Stimulated activated CD4-positive, alpha-beta T cell treated with anti-CD3 and anti-CD28 coated beads, TNF-alpha, amount 100 ng/mL, for 1 hour (primary cell): ENCODE data around the gene TNIK.

Experiments used
- DNase-seq, 3 donors: peaks; one replicate each; pipeline ENCODE4 v3.0.0-alpha.2; 2020; ENCODE audit warnings: low read depth in 3 of 3, low spot score in 1 of 3

Gene TNIK

GRCh38 chr3:171058058-171058457 lies 402.1 kb downstream of the TNIK start:
- DNase-seq = no peak

DNA sequence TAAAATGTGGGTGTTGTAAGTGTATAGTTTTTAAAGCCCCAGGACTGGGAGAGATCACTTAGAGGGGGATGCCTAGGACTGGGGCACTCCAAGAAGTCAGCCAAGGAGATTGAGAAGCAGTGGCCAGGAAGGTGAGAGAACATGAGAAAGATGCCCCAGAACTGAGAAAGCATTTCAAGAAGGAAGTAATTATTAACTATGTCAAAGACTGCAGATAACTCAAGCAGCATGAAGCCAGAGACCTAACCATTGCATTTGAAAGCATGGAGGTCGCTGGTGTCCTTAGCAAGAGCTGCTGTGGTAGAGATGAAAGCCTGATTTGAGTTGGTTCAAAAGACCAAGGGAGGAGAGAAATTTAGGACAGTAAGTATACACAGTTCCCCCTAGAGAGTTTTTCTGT lies 403.1 kb downstream of the TNIK start:
- DNase-seq = no peak

GRCh38 chr3:171056528-171056927 lies 403.7 kb downstream of the TNIK start:
- DNase-seq = no peak

DNA sequence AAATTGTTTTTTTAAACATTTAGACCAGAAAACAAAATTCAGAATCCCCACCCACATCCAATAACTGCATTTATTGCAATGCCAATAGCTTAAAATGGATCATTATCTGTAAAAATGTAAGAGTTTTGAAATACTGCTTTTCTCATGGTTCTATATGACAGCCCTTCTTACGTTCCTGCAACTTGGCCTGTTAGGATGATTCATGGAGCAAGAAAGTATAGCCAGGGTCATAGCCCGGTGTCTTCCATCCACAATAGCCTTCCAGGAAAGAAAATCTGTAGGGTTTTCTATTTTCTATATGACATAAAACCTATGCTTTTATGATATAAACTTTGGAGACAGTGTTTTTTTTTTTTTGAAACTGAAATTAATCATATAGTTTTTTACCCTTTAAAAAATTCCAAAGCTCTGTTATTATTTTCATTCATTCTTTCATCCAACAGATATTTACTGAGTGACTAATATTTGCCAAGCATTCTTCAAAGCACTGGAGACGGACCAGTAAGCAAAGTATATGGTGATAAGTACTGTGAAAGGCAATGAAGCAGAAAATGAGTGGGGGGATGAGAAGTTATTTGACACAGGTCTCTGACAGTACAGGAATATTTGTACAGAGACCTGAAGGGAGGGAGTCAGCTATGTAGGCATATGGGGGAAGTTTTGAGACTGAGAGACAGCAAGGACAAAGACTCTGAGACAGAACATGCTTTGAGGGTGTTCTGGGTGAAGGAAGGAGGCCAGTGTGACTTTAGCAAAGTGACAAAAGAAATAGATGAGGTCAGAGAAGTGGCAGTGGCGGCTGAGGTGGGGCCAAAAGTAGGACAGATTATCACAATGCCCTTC lies 404.6 kb downstream of the TNIK start:
- no peak for DNase-seq

- no peak for DNase-seq
Observed at GRCh38 chr3:171054921-171055320, 405.3 kb downstream of the TNIK start.

- no peak for DNase-seq
Observed at GRCh38 chr3:171054231-171054630, 406.0 kb downstream of the TNIK start.

- peak in 1 of 3 donors; percentile 16 for DNase-seq
Observed at GRCh38 chr3:171049861-171050444, 410.3 kb downstream of the TNIK start.

DNA sequence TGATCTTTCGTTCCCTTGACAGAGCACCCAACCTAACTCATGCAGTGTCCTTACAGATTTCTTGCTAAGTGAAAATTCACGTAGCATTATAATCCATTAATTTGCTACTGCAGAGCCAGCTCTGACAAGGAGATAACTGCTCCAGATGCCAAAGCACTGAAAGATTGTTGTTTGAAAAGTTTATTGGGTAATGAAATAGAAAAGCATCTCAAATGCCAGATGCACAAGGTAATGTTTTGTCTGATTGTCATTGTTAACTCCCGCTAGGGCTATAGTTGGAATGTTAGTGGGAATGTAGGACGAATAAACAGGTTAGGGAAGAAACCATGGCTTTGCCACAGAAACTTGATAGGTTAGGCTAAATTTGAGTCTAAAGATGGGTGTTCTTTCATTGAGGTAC lies 413.4 kb downstream of the TNIK start:
- DNase-seq = no peak

DNA sequence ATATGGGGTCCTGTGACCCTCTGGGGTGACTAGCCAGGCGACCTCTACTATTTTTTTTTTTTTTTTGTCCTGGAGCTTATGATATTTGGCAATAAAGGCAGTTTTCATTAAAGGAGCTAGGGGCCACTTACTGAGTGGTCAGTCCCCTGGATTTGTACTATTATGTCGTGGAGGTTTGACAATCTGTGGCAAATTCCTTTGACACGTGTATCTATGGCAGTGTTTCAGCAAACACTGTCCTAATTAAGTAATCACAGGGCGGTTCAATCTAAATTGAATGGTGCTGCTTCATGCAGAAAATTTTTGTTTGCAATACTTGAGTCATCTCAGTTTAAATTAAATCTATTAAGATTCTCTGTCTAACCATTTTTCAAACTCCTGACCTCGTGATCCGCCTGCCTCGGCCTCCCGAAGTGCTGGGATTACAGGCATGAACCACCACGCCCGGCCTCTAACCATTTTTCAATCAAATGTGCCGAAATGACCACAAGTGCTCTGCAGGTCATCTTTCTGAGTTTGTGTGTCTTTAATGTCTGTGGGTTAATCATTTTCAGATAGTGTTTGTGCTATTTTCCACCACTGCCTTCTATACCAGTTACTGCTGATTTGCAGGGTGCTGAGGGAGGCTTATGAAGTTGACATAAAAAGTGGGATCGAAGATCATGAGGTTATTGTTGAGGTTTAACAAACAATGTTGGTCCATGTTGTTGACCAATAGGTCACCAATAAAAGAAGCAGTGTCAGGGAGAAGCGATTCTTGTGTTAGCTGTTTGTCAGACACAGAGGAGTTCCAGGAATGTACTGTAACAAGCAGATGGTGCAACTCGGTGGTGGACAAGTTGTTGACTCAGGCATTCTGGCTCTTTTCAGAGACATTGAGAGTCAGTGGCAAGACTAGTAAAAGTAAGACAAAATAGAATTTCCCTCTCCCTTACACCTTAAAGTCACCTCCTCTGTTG lies 415.1 kb downstream of the TNIK start:
- no peak for DNase-seq

DNA sequence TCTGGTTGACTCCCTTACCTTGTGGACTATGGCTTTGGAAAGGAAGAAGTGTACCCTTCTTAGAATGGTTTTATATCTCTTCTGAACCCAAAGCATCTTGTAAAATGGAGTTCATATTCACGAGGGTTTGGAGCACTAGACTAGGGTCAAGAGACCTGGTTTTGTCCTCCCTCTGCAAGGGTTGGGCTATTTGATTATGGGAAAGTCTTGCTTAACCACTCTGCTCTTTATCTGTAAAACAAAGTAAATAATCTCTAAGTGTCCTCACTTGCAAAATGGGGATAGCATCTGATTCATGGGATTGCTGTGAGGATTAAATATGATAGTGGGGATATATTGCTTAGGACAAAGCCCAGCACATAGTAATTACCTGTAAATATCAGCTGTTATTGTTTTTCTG lies 415.8 kb downstream of the TNIK start:
- no peak for DNase-seq

GRCh38 chr3:171039674-171040073 lies 420.5 kb downstream of the TNIK start:
- no peak for DNase-seq

- DNase-seq = no peak
Observed at GRCh38 chr3:171038342-171038741, 421.9 kb downstream of the TNIK start.

DNA sequence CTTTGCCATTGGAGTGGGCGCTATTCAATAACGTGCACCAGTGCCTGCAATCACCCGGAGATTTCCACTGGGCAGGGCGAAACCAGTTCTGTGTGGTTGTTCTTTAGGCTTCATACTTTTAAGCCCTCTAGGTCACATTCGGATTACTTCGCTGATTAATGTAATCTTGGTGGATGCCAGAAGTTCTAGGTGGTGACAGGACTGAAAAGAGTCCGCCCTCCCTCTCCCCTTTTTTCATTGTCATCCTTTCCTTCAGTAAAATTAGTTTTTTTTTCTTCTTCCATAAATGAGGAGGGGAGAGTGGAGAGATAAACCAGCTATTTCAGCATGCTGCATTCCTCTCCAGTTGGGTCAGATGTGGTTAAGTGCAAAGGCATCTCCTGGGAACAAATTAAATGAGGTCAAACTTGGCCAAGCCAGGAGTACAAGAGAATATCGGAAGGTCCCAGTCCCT lies 431.4 kb downstream of the TNIK start:
- DNase-seq = no peak

- DNase-seq = no peak
Observed at GRCh38 chr3:171028025-171028778, 432.0 kb downstream of the TNIK start.

DNA sequence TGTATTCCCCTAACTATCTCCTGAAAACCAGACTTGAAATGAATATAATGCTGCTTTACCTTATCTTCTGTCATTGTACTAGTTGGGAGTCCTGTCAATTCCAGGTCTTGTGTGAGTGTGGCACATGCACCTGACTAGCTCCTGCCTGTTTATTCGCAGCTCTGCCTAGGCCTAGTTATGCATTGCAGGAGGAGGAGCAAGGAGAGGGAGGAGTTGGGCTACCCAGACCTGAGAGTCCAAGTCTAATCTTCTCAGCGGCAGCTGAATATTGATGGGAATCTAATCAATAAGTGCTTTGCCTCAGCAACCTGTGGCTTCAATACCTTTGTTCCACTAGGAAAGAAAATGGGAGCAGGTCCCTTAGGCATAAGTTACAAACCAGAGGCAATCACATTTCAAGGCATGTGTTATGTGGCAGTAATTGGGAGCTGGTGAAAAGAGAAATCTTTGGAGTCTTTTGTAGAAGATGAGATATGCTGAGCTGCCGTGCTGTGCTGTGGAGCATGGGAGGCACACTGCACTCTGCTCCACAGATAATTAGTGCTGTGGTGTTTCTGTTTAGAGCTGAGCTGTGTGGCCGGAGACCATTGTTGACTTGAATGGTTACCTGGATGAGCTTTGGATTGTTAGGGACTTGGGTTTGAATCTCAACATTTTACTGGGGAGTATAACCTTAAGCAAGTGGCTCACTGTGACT lies 433.5 kb downstream of the TNIK start, which contains the start of gene SLC2A2:
Gene SLC2A2 (minus strand): TSS at position 124 of the 697 bp plus-strand sequence. CDS start 50 bp downstream, at position 74.
- no peak for DNase-seq

DNA sequence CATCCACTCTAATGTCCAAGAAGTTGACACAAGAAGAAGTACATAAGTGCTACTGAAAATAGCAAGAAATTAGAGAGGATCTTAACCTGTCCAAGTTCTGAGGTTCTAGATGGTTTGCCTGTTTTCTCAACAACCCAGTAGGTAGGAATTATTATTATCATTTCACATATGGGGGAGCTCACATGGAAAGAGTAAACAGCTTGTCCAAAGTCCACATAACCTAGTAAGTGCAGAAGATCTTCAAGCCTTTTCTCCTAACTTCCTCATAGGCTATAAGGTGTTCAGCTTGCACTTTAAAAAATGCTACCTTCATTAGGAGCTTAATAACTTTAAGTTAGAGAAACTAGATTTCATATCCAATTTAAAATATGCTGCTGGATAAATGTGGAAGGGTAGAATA lies 436.6 kb downstream of the TNIK start:
- DNase-seq = no peak

GRCh38 chr3:171021377-171021776 lies 438.8 kb downstream of the TNIK start:
- no peak for DNase-seq

DNA sequence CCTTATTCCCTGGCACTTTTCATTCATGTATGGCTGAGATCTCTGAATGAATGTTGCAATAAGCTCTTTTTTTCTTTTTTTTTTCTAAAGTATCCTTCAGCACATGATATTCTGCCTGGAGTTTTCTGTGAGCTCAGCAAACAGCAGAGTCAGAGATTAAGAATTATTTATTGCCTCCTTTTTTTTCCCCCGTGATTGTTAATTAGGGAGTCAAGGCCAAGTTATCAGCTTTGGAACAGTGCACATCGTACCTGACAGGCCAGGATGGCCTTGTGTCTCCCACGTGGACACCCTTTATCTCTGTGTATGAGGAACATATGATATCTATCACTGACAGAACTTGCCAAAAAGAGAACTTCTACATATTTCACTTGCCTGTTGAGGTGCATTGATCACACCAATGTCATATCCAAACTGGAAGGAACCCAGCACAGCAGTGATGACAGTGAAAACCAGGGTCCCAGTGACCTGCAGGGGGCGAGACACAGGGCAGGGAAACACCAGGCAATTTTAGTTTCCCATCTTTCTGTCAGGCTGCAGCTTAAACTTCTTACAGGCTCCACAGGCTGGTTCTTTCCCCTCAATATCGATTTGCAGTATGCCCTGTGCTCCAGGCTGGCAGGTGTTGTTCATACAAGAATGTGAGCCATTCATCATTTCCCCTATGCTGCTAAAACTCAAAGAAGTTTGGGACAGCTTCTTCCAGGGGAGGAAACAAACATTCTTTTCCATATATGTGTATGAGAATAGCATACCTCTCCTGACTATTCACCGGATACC lies 441.9 kb downstream of the TNIK start:
- no peak for DNase-seq
